GM19043 (cell line): ENCODE measurements around the gene NCKAP5.

ENCODE experiments used
- ATAC-seq: cut with Tn5 transposase; IDR thresholded peaks from one replicate; pipeline ENCODE4 v1.9.1; 2021; ENCODE audit warnings: low read depth; ENCODE audit not compliant: unreplicated experiment

Gene NCKAP5

DNA sequence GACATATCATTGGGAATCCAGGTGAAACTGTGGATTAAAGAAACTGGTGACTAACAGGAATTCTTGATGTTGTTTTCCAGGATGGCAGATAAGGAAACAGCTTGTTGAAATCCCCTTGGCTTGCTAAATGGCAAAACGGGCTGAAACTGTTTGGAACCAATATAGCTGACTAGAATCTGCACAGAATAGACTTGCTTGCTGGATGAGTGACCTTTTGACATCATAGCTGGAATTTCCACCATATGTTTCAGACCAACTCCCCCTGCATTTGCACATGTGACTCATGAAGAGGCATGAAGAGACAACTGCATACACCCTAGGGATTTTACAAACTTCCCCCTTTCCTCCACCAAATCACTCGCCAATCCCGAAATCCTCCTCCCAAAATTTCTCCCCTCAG is 810.6 kb downstream of the NCKAP5 start:
- no peak for ATAC-seq

DNA sequence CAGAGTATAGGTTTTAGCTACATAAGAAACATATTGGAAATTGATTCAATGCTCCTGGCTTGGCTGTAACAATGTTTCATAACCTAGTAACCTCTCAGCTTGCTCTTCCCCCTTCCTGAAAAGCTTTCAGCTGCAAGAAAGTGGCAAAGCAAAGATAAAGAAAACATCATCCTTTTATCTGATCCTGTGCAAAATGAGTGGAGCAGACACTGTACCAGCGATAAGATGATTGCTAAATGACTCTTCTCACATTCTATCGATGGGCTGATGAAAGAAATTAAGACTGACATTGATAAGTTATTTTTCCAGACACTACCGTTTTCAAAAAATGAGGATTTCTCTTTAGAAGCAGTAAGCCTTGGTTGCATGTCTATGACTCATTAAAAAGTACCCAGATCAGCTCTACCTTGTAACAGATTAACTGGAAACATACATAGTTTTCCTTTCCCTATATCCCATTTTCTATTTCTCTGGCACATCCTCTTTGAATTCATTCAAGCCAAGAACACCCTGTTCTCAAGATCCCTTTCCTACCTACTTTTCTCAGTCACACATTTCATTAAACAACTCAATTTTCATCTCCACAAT is 811.2 kb downstream of the NCKAP5 start:
- ATAC-seq = no peak

DNA sequence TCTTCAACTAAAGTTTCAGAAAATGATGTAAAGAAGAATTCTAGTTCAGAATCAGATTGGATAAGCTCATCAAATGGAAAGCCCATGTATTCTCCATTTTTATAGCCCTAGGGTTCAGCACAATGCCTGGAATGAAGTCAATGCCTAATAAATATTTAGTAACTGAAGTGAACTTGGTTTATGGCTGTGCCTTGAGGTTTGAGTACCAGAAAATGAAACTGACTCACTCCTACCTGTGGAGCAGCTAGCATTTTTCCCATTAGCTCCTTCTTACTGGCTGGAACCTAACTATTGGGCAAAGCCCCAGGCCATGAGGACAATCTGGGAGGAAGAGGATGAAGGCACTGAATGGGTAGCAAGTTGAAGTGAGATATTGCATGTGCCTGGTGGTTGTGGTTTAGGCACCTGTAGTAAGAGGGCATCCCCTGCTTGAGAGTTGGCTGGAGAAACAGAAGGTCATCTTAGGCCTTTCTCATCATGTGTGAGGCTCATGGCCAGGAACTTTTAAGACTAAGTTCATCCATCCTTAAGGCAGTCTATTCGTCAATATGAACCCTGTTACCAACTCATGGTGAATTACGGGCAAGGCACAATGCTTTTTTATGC is 813.3 kb downstream of the NCKAP5 start:
- ATAC-seq = no peak

DNA sequence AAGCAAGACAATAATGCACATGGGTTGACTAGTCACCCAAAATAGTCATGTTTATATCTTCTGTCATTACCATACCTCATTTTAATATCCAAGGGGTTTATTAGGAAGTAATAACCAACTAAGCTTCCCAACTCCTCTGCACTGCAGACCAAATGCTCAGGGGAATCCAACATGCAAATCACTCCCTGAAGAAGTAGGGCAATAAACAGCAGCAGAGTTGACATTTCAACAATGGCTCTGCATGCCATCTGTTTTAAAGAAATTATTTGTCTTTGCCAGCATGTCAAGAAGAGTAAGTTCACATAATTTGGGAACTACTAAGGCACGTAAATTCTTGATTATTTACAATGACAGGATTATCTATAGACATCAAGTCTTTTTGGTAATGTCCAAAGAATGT is 813.9 kb downstream of the NCKAP5 start:
- no peak for ATAC-seq

DNA sequence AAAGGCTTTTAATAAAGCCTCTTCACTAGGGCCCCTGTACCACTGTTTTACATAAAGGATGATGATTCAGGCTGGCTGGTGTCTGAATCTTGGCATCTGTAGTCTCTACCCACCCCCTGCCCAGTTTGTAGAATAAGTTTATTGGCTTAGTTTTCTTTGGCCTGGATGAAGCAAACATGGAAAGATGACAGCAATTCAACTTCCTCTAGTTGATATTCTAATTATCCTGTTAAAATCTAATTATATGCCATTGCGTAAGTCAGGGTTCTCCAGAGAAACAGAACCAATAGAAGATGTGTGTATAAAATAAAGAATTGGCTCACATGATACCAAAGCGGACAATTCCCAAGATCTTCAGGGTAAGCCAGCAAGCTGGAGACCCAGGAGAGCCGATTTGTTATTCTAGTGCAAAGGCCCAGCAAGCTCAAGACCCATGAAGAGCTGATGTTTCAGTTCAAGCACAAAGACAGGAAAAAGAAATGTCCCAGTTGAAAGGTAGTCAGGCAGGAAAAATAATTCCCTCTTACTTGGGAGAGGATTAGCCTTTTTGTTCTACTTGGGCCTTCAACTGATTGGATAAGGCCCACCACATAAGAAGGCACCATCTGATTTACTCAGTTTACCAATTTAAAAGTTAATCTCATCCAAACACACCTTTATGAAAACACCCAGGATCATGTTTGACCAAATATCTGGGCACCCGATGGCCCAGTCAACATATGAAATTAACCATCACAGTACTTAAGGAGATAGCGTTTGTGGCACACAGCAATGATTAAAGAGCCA is 815.6 kb downstream of the NCKAP5 start:
- no peak for ATAC-seq

DNA sequence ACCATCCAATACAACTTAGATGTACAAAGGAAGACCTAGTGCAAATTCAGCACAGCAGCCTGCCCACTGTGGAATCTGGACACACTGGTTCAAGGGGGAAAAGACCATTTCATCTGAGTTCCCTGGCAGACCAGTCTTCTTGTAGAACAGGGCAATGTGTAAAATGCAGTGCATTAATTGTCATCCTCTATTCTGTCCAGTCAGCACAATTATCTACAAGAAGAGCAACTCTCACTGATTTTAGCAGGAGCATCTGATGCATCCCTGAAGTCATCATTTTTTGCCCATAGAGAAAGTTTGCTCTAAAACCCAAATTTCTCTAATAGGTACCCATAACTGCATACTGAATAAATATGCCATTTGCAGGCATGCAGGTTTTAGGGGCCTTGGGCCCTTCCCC is 816.4 kb downstream of the NCKAP5 start:
- ATAC-seq = no peak

DNA sequence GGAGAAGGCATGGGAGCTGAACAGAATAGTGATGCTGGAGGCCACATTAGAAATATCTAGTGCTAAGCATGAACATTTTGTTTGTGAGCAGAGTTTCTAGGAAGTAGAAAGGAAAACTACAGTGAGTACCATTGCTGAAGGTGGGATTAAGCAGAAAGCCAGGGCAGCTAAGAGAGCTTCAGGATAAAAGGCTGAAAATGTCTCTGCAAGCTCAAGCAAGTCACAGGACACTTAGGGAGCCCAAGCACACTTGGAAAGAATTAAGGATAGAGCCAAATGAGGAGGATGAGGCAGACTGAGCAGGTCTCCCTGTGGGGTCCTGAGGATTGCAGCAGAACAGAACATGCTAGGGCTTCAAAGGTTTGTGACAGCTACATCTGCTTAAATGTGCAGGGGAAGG is 817.7 kb downstream of the NCKAP5 start:
- no peak for ATAC-seq

DNA sequence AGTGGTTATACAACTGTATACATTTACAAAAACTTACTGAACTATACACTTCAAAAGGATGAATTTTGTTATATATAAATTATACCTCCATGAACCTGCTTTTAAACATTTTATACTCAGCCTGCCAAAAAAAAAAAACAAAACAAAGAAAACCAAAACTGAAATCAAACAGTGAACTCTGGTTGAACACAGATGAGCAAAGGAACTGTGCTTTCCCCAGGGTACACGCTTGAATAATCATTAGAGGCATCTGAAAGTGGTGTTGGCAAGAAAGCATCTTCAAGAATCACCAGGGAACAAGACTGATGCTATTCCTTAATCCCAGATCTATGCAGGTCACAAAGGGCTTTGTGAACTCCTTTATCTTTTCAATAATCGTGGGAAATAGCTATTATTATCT is 821.2 kb downstream of the NCKAP5 start:
- peak; percentile 63 for ATAC-seq

DNA sequence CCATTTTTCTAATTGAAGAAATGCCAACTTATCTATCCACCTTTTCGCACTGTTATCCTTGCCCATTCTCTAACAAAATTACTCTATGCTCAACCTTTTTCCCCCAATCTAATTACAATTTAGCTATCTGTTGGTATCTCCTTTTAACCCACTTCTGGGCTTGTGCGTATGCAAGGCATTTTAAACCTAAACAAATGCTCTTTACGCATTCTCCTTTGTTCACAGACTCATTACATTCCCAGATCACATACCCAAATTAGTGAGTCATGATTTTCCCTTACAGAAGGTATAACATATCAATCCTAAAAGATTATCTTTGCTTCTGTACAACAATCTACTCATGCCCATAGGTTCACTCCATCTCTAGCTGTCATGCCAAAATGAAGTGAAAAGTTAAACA is 826.5 kb downstream of the NCKAP5 start:
- no peak for ATAC-seq

DNA sequence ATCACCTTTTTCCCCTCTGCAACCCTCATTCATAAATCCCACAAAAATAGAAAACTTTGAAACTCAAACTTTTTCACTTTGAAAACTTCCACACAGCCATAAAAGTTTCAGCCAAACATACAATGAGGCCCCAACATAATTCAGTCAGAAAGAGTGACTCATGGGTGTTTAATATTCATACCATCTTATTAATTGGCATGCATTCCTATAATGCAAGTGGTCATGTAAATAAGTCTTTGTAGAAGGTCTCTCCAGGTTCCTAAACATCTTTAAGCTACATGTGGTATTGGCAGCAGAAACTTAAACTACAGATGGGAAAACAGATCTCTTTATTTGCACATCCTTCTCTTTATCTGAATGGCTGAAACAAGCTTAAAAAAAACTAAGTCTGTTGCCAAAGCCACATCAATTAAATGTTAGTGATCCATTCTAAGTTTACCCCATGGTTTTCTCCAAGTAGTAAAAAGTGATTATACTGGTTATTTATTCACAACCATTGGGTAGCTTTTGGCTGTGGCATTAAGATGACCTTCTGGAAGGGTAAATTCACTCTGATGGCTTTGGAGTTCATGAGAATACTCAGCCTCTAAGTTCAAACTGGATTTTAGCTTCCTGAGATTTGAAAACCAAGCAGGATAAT is 828.1 kb downstream of the NCKAP5 start:
- no peak for ATAC-seq

DNA sequence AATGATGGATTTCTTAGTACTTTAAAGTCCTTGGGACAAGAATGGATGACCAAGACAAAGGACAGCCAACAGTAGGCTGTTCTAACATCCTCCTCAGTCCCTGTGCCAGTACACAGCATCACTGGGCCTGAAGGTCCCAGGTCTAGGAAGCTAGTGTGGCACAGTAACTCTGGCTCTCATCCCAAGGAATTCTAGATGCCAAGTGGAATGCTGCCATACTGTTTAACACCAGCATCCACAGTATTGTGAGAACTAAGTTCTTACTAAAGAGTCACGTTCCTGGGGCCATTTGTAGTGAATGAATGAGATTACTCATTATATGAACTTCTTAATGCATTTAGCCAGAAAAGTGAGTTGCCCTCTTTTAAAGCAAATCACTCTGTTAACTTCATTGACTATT is 830.0 kb downstream of the NCKAP5 start:
- no peak for ATAC-seq

DNA sequence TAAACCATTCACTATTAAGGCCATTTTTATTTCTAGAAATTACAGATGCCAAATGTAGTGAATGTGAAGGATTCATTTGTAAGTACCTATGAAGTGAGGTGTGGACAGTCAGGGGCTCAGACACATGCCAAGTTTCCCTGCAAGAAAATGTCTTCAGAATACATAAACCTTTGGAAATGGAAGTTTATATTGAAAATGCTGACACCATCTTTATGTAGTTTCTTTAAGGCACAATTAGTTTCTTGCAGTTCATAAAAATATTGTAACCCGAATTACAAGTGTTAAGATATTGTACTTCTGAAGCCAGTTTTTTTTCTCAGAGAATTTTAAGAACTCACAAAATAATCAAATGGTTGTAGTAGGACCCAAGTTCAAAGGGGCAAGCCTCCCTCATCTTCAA is 832.2 kb downstream of the NCKAP5 start:
- ATAC-seq = no peak

DNA sequence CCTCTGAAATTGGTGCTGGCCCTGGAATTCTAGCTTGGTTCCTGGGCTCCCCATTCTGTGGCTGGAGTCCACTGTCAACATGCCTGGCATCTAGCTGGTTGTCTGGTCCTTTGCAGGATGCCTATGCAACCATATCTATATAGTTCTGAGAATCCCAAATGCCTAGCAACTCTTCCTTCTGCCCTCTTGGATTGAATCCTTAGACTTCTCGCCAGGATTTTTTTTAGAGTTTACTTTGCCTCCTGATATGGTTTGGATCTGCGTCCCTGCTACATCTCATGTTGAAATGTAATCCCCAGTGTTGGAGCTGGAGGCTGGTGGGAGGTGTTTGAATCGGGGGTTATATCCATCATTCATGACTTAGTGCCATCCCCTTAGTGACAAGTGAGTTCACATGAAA is 833.3 kb downstream of the NCKAP5 start:
- no peak for ATAC-seq

DNA sequence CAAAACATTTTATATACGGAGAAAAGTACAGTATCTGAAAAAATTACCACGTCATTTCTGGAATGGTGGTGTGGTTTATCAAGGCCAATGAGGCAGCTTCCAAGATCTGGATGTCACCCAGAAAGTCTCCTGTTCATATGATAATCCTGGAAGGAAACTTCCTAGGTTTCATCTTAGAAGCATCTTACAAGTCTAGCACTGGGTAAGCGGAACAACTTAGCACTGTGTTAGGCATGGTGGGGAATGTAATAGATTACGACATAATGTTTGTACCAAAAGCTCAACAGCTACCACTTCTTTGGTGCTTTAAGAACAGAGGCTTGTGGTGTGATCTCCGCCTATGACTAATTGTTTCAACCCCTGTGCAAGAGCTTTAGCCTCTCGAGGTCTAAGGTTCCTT is 835.2 kb downstream of the NCKAP5 start:
- ATAC-seq = no peak

DNA sequence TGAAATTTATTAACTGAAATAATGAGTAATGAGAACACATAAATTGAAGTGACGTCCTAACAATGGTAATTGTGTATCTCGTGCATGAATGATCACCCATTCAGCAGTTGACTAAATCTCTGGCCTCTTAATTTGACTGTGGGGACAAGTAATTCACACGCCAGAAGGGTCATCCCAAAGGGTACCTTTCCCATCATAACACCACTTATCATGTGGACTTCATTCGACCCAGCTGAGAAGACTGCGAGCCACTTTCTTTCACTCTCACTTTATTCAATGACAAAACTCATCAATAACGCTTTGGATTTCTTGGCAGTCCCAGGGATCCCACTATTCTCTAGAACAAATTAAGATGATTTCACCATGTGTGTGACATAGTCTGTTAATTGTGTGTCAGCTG is 835.6 kb downstream of the NCKAP5 start:
- no peak for ATAC-seq

DNA sequence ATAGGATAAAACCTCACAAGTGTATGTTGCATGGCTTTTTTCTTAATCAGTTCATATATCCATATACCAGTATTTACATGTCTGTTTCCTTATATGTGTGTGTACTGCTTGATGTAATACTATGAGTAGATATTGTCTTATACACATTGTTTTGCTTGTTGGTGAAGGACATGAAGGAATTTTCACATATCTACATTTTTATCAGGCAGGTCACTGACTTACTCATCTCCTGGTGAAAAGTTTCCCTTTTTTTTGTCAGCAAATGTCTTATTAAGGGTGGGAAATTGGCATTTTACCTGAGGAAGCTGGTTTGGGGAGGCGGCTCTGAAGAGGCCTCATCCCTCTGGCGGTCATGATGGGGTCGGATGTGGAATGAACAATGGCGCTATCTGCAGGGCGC is 836.8 kb downstream of the NCKAP5 start:
- ATAC-seq = no peak

DNA sequence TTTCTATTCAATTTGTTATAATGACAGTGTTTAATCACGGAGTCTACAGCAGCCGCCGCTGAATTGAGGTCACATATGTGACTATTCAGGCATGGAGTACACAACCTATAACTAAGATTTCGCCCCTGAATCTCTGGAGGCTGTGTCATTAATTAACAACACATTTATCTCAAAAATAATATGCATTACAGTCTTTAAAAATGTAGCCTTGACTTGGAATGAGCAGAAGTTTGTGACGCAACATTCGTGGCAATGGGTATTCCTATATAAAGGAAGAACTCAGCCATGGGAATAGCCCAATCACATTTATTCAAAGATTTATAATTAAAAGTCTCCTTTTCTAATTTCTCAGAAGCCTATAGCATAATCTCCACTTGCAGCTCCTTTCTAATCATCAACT is 837.7 kb downstream of the NCKAP5 start:
- ATAC-seq = no peak

DNA sequence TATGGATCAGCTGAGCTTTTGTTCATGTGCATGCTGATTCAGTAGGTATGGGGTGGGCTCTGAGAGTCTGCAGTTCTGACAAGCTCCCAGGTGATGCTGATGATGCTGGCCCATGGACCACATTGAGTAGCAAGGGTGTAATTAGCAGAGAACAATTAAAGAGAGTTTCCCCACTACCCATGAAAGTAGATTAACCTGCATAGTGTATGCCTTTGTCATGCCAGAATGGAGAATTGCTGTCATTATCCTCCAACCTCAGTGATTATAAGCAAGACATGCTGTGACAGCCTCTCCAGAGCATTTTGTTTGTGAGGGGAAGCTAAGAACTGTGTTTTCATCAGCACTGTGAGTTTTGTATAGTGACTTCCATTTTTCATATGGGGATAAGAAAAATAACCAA is 838.7 kb downstream of the NCKAP5 start:
- ATAC-seq = no peak

DNA sequence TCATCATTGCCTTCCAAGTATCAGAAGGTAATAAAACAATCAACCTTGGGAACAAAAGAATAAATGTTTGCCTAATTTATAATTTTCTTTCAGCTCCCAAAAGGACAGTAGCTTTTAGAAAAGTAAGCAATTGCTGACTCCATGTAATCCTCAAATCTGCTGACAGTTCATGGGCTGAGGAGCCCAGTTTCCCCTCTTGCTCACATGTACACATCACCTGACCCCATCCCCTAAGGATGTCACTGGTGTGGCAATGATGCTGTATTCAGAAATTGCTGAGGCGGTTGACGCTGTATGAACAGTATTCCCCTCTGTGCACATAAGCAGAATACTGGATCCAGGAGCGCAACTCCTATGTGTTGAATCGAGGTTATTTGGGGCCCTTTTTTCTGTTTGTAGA is 842.1 kb downstream of the NCKAP5 start:
- no peak for ATAC-seq

DNA sequence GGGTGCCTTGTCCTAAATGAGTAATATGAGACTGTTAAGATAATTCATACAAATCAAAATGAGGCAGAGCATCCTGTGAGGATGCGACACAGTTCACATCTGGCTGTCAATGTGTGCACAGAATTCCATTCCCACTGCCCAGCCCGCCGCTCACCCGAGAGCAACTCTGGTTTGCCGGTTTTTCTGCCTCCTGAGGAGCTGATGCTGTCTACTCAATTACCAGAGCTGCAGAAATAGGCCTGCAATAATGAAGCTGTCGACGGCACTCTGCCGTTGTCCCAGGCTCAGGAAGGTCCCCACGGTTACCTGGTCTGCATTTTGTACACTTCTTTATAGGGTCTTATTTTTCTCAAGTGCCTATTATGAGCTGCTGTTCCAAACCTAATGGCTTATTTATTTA is 842.5 kb downstream of the NCKAP5 start:
- ATAC-seq = no peak

DNA sequence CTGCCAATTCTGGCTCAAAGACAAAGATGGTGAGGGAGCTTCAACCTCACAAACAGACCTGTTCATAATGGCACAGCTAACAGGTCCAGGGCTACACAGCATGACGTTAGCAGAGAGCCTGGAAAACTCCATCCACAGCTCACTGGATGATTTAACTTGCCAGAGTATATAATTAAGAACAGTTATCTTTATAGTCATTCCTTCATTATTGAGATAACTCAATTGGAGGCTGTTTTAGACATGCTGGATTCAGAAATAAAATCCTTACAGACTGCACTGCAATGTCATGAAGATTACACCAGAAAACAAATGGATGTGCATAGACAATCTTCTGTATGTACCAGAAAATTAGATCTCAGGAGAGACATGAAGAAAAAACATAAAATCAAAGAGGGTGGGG is 843.1 kb downstream of the NCKAP5 start:
- ATAC-seq = no peak

DNA sequence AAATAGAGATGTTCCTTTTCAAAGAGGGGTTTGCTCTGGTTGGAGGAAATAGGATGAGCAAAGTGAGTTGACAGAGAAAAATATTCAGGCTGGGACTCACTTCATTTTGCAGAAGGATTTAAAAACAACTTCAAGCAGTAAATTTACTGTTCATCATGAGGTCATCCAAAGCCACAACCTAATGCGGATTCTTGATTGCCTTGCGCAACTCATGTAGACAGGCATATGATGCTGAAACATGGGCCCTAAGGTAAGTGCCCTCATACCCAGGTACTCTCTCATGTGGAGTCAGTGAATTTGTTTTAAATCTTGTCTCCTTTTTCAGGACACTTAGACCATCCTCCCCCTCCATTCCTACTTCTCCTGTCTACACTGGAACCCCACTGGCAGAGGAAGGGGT is 846.3 kb downstream of the NCKAP5 start:
- no peak for ATAC-seq
